ENCODE results near the gene TCP10L.
"Not testable (repeated sequence)": the region's sequence is repeated elsewhere in the genome, so short reads cannot be mapped to it uniquely, and the experiment has no call there.

DNA sequence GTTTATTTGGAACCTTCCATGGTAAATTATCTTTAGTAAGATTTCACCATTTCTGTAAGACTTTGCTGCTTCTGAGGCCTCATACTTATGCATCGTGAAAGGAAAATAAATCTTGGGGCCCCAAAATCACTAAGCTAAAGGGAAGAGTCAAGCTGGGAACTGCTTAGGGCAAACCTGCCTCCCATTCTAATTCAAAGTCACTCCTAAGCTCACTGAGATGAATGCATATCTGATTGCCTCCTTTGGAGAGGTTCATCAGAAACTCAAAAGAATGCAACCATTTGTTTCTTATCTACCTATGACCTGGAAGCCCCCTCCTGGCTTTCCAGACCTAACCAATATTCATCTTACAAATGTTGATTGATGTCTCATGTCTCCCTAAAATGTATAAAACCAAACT is 23.8 kb downstream of the TCP10L start:
- TF ChIP-seq EZH2 (IDR thresholded peaks at IDR 0.05); POLR2AphosphoS5 (IDR thresholded peaks at IDR 0.05; ENCODE audit: borderline replicate concordance, low read depth, low read length); FOXP2 (optimal IDR thresholded peaks at IDR 0.05; ENCODE audit: control extremely low read depth, extremely low read length, insufficient read depth): not testable (repeated sequence)

Measured in SK-N-MC (cell line).